Pons (tissue), 1 donor: ENCODE measurements around the gene STON2.
"Not testable (repeated sequence)": the region's sequence is repeated elsewhere in the genome, so short reads cannot be mapped to it uniquely, and the experiment has no call there.

ENCODE experiments used
- DNase-seq: peaks from one replicate; pipeline ENCODE4 v3.0.0-alpha.2; 2016; ENCODE audit warnings: low spot score

STON2 gene

GRCh38 chr14:81382517-81383225, 17.5 kb downstream of the STON2 start:
- DNase-seq: no peak

- DNase-seq: not testable (repeated sequence)
These were observed 20.1 kb downstream of the STON2 start for GRCh38 chr14:81380009-81380408.

GRCh38 chr14:81371802-81372201, 28.3 kb downstream of the STON2 start:
- no peak for DNase-seq

- no peak for DNase-seq
These were observed 32.6 kb downstream of the STON2 start for GRCh38 chr14:81367563-81367962.

- DNase-seq: no peak
These were observed 33.2 kb downstream of the STON2 start for GRCh38 chr14:81366884-81367283.

- DNase-seq: no peak
These were observed 33.9 kb downstream of the STON2 start for GRCh38 chr14:81366214-81366613.

GRCh38 chr14:81363746-81364378, 36.3 kb downstream of the STON2 start:
- DNase-seq: no peak

- no peak for DNase-seq
These were observed 46.3 kb downstream of the STON2 start for GRCh38 chr14:81353691-81354323.

GRCh38 chr14:81352413-81352812, 47.7 kb downstream of the STON2 start:
- no peak for DNase-seq

- no peak for DNase-seq
These were observed 48.9 kb downstream of the STON2 start for GRCh38 chr14:81351205-81351604.

- no peak for DNase-seq
These were observed 49.6 kb downstream of the STON2 start for GRCh38 chr14:81350344-81351130.

- no peak for DNase-seq
These were observed 52.1 kb downstream of the STON2 start for GRCh38 chr14:81348061-81348460.

- no peak for DNase-seq
These were observed 54.3 kb downstream of the STON2 start for GRCh38 chr14:81345781-81346180.

GRCh38 chr14:81344481-81345160, 55.5 kb downstream of the STON2 start:
- DNase-seq: no peak

- no peak for DNase-seq
These were observed 56.4 kb downstream of the STON2 start for GRCh38 chr14:81343701-81344100.

GRCh38 chr14:81342850-81343580, 57.1 kb downstream of the STON2 start:
- DNase-seq: no peak

- DNase-seq: no peak
These were observed 58.3 kb downstream of the STON2 start for GRCh38 chr14:81341781-81342180.

- DNase-seq: no peak
These were observed 58.8 kb downstream of the STON2 start for GRCh38 chr14:81341370-81341769.

GRCh38 chr14:81340201-81340600, 59.9 kb downstream of the STON2 start:
- no peak for DNase-seq

GRCh38 chr14:81337073-81337472, 63.1 kb downstream of the STON2 start:
- no peak for DNase-seq

- DNase-seq: no peak
These were observed 64.1 kb downstream of the STON2 start for GRCh38 chr14:81336009-81336408.
